Right lobe of liver (tissue), 6 donors: Measurements from ENCODE around the gene HCK. TPM values are rescaled to one million over a fixed set of nuclear protein-coding genes. Genes with fewer than 3 reads are reported as not detected.
A peak's percentile ranks its signal among the peaks of the same experiment; 100 is the strongest.

Source experiments
- ATAC-seq, 4 donors: fragments of 200-7000 bp; cut with Tn5 transposase; one replicate each; pipeline ENCODE4 v1.9.1; 2020; ENCODE audit warnings: mild to moderate bottlenecking in 4 of 4, moderate library complexity in 4 of 4
- DNase-seq, 3 donors: peaks; one replicate each; pipeline ENCODE4 v3.0.0-alpha.2; 2020
- H3K27ac ChIP-seq, 3 donors: fragments of 200-600 bp; one replicate each; pipeline ENCODE4 v1.8.0; 2022
- H3K27me3 ChIP-seq, 2 donors: fragments of 200-600 bp; one replicate each; pipeline ENCODE4 v1.8.0; 2022
- H3K36me3 ChIP-seq, 4 donors: fragments of 200-600 bp; sonication (generic) in 1 of 4; one replicate each; pipeline versions ENCODE4 v1.5.1 to v1.8.0; 2017 to 2022; ENCODE audit warnings: control low read depth in 1 of 4
- H3K4me1 ChIP-seq, 4 donors: fragments of 200-600 bp; sonication (generic) in 1 of 4; one replicate each; pipeline versions ENCODE4 v1.5.1 to v1.8.0; 2017 to 2022; ENCODE audit warnings: control low read depth in 1 of 4
- H3K4me3 ChIP-seq, 3 donors: fragments of 200-600 bp; one replicate each; pipeline ENCODE4 v1.8.0; 2022
- H3K9me3 ChIP-seq, 4 donors: fragments of 200-600 bp; sonication (generic) in 1 of 4; one replicate each; pipeline versions ENCODE4 v1.5.1 to v1.8.0; 2017 to 2022; ENCODE audit warnings: control low read depth in 1 of 4
- CTCF ChIP-seq, 4 donors: fragments of 200-600 bp in 3 of 4; fragments of 450-650 bp in 1 of 4; IDR thresholded peaks; one replicate each; pipeline versions ENCODE4 v1.5.1 to v1.8.0; 2016 to 2022; ENCODE audit warnings: antibody characterized with exemption in 4 of 4, mild to moderate bottlenecking in 2 of 4
- POLR2A ChIP-seq: fragments of 450-650 bp; IDR thresholded peaks from one replicate; pipeline ENCODE4 v1.6.1; 2017; ENCODE audit warnings: antibody characterized with exemption, mild to moderate bottlenecking
- WGBS: methylation state at CpG from one replicate; pipeline ENCODE4 v1.1.6; 2018; ENCODE audit warnings: low coverage, low lambda C conversion rate; ENCODE audit not compliant: insufficient coverage; ENCODE audit errors: missing lambda C conversion rate; 5-methylcytosine and 5-hydroxymethylcytosine counted together
- intact Hi-C, 2 donors: fragments of 100-400 bp; cut with DNase I; formaldehyde crosslinking; loops; one replicate each; pipeline versions ENCODE4 v1.11.2 to v1.14.1; 2022
- total RNA-seq, 6 experiments: library from RNA; depleted of rRNA in 2 of 6; stranded (reverse); fragments of >200 nt in 2 of 6; fragmentation: NEBNext Ultra II Directional in 3 of 6; extraction: Animal tissue kit (Norgen Biotek cat#: 25700) in 3 of 6; gene quantifications; one replicate each; pipeline versions ENCODE4 v1.1.0 to v1.2.4, GENCODE V29; 2016 to 2023
- donor health status: DM: no; HTN: yes; CAD: no.
- donor health status: DM: no; HTN: no; CAD: no.
- donor health status: DM: no; HTN: no; CAD: no.
- donor health status: DM: no; HTN: yes; CAD: no.
- donor health status: DM: no; HTN: yes; CAD: no.

Gene HCK
- total RNA-seq, 6 experiments from 2014 or later = 2.9 to 17.1 (median 5.6) TPM

DNA sequence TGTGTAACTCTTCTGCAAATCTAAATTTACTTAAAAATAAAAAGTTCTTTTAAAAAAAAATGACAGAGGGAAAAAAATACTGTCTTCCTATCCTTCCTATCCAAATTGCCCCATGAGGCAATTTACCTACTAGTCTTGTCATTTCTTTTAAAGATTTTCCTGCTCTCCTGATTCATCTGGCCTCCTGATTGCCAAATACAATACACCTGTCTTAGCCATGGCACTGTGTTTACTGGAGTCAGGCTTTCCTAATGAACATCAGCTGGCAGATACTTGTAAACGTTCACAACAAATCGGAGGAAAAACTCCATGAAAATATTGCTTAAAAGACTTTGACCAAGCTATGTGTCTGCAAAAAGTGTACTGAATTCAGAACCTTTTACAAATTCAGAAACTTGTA is 78.9 kb downstream of the HCK start:
- H3K36me3 ChIP-seq = peaks cover 0 to 16% (median 0%) of the 10 kb centered on the region in 4 donors
- intact Hi-C loops = no loop called here
- WGBS = 15% methylated on average over 2 of the region's 2 CpGs
- DNase-seq = no peak
- ATAC-seq = peak in 2 of 4 donors; percentile 62 to 64
- H3K27me3 ChIP-seq = no peaks in the 10 kb centered on the region
- H3K4me1 ChIP-seq = peaks cover 0 to 21% (median 4%) of the 10 kb centered on the region in 4 donors
- TF ChIP-seq CTCF (IDR thresholded peaks at IDR 0.05) (no peak), POLR2A (no peak)
- no peak overlapping the region for H3K4me3 ChIP-seq
- no peak overlapping the region for H3K27ac ChIP-seq
- H3K9me3 ChIP-seq = no peaks in the 10 kb centered on the region

DNA sequence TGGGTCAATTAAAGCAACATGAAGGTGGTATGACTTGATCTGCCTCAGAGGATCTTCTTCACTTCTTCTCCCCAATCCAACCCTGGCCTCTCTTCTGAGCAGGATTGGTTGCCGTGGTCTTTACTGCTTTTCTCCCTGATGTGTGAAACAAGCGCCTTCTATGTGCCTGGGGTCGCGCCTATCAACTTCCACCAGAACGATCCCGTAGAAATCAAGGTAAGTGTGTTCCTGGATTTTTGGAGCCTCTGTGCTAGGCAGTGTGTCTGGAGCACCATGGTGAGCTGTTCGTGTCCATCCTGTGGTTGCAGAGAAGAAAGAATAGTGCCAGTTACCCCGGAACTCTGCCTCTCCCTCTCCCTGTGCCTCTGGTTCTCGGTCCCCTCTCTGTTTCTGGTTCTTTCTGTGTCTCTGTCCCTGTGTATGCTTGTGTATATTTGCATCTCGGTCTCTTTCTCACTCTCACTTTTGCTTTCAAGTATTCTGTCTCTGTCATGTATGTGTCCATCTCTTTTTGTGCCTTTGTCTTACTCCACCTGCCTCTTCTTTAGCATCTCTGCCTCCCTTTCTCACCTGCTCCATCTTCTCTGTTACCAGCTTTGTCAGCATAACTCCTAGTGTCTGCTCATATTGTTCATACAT is 81.0 kb downstream of the HCK start:
- Histone ChIP-seq H3K4me3 (no peak overlapping the region), H3K9me3 (no peaks in the 10 kb centered on the region), H3K27me3 (no peaks in the 10 kb centered on the region), H3K36me3 (peaks cover 0 to 37% (median 5%) of the 10 kb centered on the region in 4 donors), H3K4me1 (peaks cover 0 to 14% (median 4%) of the 10 kb centered on the region in 4 donors), H3K27ac (no peak overlapping the region)
- intact Hi-C loops = no loop called here
- TF ChIP-seq POLR2A (no peak), CTCF (IDR thresholded peaks at IDR 0.05) (no peak)
- ATAC-seq (no peak), DNase-seq (no peak)
- 88% methylated on average over 4 of the region's 10 CpGs for WGBS

GRCh38 chr20:32134026-32134425 is 82.0 kb downstream of the HCK start:
- 98% methylated on average over 4 of the region's 5 CpGs for WGBS
- ATAC-seq (no peak), DNase-seq (no peak)
- no peaks in the 10 kb centered on the region for H3K9me3 ChIP-seq
- peaks cover 0 to 10% (median 4%) of the 10 kb centered on the region in 4 donors for H3K4me1 ChIP-seq
- H3K27ac ChIP-seq = no peak overlapping the region
- intact Hi-C loops = no loop called here
- H3K36me3 ChIP-seq = peaks cover 0 to 45% (median 8%) of the 10 kb centered on the region in 4 donors
- no peaks in the 10 kb centered on the region for H3K27me3 ChIP-seq
- no peak for TF ChIP-seq CTCF (IDR thresholded peaks at IDR 0.05)
- no peak for TF ChIP-seq POLR2A
- H3K4me3 ChIP-seq = no peak overlapping the region

DNA sequence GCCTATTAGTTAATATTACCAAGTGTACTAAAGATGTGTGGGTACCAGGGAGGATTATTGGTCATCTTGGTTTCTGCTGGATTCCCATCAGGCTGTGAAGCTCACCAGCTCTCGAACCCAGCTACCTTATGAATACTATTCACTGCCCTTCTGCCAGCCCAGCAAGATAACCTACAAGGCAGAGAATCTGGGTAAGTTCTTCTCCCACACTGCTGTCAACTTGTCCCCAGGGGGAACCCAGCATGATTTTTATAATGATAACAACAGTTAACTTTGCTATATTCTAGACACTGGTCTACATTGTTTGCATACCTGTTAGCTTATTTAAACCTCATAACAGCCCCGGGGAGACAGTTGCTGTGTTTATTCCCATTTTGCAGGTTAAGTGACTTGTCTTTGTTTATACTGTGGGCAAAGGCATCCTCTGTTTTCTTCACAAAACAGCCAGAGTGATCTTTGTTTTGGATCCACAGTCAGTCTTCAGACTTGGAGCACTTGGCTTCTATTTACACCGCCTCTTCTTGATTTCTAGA is 84.0 kb downstream of the HCK start:
- Histone ChIP-seq H3K9me3 (no peaks in the 10 kb centered on the region), H3K27me3 (no peaks in the 10 kb centered on the region), H3K4me3 (no peak overlapping the region), H3K27ac (no peak overlapping the region), H3K36me3 (peaks cover 2 to 61% (median 14%) of the 10 kb centered on the region in 4 donors), H3K4me1 (peaks cover 0 to 2% (median under 1%) of the 10 kb centered on the region in 4 donors)
- DNase-seq (no peak), ATAC-seq (no peak)
- no peak for TF ChIP-seq CTCF (IDR thresholded peaks at IDR 0.05)
- TF ChIP-seq POLR2A = no peak
- intact Hi-C loops = no loop called here
- 85% methylated on average over 3 of the region's 3 CpGs for WGBS
